OCI-LY7 (cell line): ENCODE measurements around the gene MAP2K5. TPM values are rescaled to one million over a fixed set of nuclear protein-coding genes. Genes with fewer than 3 reads are reported as not detected.

Experiments
- BruUV-seq: library from RNA; stranded (reverse); fragments of 400-500 nt; replicated peaks from 2 replicates; lab custom pipeline; 2021; lab: Mats Ljungman, UMichigan
- CTCF ChIA-PET: fragments of 300-600 bp; sonication (Branson Sonifier 250); formaldehyde crosslinking; loops from one replicate; lab custom pipeline; 2022; ENCODE audit warnings: antibody characterized with exemption; ENCODE audit not compliant: unreplicated experiment; lab: Charles Lee
- POLR2A ChIA-PET: fragments of 300-600 bp; sonication (Branson Sonifier 250); formaldehyde crosslinking; loops from one replicate; lab custom pipeline; 2022; ENCODE audit warnings: antibody characterized with exemption; lab: Charles Lee
- DNase-seq: peaks from one replicate; pipeline ENCODE4 v3.0.0-alpha.2; 2015; ENCODE audit warnings: low spot score
- H2AFZ ChIP-seq: fragments of 200-600 bp; sonication (generic), shearing (Covaris generic); 2 replicates; pipeline ENCODE4 v1.6.1; 2014; ENCODE audit warnings: mild to moderate bottlenecking, antibody characterized with exemption, low read length, moderate library complexity
- H3K27ac ChIP-seq: fragments of 200-600 bp; sonication (generic); 2 replicates; pipeline ENCODE4 v1.5.1; 2014; ENCODE audit warnings: mixed run types, low read depth, mild to moderate bottlenecking, moderate library complexity, low read length, inconsistent platforms; ENCODE audit not compliant: poor library complexity, severe bottlenecking
- H3K36me3 ChIP-seq: fragments of 200-600 bp; sonication (generic); 2 replicates; pipeline ENCODE4 v1.6.1; 2014; ENCODE audit warnings: mild to moderate bottlenecking, antibody characterized with exemption, low read length, moderate library complexity, mixed read lengths; ENCODE audit not compliant: insufficient read depth
- H3K4me1 ChIP-seq: fragments of 200-600 bp; sonication (generic); 2 replicates; pipeline ENCODE4 v1.5.1; 2014; ENCODE audit warnings: mild to moderate bottlenecking, low read length; ENCODE audit not compliant: insufficient read depth, poor library complexity, severe bottlenecking
- H3K4me2 ChIP-seq: fragments of 200-600 bp; sonication (generic); 2 replicates; pipeline ENCODE4 v1.6.1; 2014; ENCODE audit warnings: mild to moderate bottlenecking, low read length
- H3K4me3 ChIP-seq: fragments of 200-600 bp; sonication (generic); 2 replicates; pipeline ENCODE4 v1.5.1; 2014; ENCODE audit warnings: mild to moderate bottlenecking, low read depth, low read length; ENCODE audit not compliant: poor library complexity, severe bottlenecking
- H3K79me2 ChIP-seq: fragments of 200-600 bp; sonication (generic); 2 replicates; pipeline ENCODE4 v1.6.1; 2016; ENCODE audit warnings: low read depth, mild to moderate bottlenecking, low read length, moderate library complexity, mixed read lengths; ENCODE audit not compliant: insufficient read depth
- H3K9me2 ChIP-seq: fragments of 200-600 bp; sonication (generic); 2 replicates; pipeline ENCODE4 v1.6.1; 2016; ENCODE audit warnings: mild to moderate bottlenecking, low read length, mixed read lengths; ENCODE audit not compliant: insufficient read depth
- H3K9me3 ChIP-seq: fragments of 200-600 bp; sonication (generic); 2 replicates; pipeline ENCODE4 v1.6.1; 2014; ENCODE audit warnings: mild to moderate bottlenecking, mixed run types, low read length, mixed read lengths
- H4K20me1 ChIP-seq: fragments of 200-600 bp; sonication (generic); 2 replicates; pipeline ENCODE4 v1.6.1; 2014; ENCODE audit warnings: mild to moderate bottlenecking, antibody characterized with exemption, low read length, moderate library complexity, mixed read lengths; ENCODE audit not compliant: insufficient read depth
- EZH2phosphoT487 ChIP-seq: fragments of 200-600 bp; sonication (generic); IDR thresholded peaks from 2 replicates; pipeline ENCODE4 v1.6.1; 2018; ENCODE audit warnings: low read depth, borderline replicate concordance, mild to moderate bottlenecking, mixed run types, antibody characterized with exemption, low read length, moderate library complexity, mixed read lengths
- intact Hi-C: fragments of 100-400 bp; cut with micrococcal nuclease; formaldehyde crosslinking; loops from one replicate; pipeline ENCODE4 v1.10.0; 2022; ENCODE audit not compliant: unreplicated experiment
- total RNA-seq, 2 experiments: library from RNA; depleted of rRNA in 1 of 2; stranded (reverse); fragments of >200 nt in 1 of 2; shearing (Covaris generic) in 1 of 2; gene quantifications; 2 replicates each; pipeline ENCODE4 v1.2.3, GENCODE V29; 2014 to 2022
- TF ChIP-seq, protein P1 (sequence below): fragments of 200-600 bp; sonication (generic); conservative IDR thresholded peaks from 2 replicates; pipeline ENCODE4 v1.5.1; 2014; ENCODE audit warnings: mild to moderate bottlenecking, antibody characterized with exemption, low read length, moderate library complexity, mixed read lengths

MAP2K5 gene
- total RNA-seq, 2 experiments from 2014 or later, result 10.2 to 35.0 TPM

DNA sequence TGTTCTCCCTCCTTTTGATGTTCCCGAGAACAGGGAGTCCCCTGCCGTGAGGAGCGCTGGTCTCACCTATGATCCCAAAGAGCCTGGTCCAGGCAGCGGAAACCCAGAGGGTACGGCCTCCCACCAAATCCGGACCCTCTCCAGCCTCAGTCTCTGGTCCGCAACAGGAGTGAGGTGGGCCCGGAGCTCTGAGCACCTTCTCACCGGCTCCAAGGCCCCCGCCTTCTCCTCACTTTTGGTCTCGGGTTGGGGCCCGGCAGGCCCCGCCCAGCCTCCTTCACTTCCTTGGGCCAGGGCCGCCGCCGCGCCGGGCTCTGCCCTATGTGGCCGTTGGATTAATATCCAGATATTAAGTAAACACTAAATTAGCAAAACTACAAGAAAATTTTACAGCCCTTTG is 277.1 kb downstream of the MAP2K5 start:
- H3K4me3 ChIP-seq, result no peak overlapping the region
- no peak overlapping the region for H3K4me2 ChIP-seq
- no TSS peak for BruUV-seq
- intact Hi-C loops, result no loop called here
- H3K27ac ChIP-seq, result no peak overlapping the region
- no peak for TF ChIP-seq EZH2phosphoT487
- TF ChIP-seq, protein P1, sequence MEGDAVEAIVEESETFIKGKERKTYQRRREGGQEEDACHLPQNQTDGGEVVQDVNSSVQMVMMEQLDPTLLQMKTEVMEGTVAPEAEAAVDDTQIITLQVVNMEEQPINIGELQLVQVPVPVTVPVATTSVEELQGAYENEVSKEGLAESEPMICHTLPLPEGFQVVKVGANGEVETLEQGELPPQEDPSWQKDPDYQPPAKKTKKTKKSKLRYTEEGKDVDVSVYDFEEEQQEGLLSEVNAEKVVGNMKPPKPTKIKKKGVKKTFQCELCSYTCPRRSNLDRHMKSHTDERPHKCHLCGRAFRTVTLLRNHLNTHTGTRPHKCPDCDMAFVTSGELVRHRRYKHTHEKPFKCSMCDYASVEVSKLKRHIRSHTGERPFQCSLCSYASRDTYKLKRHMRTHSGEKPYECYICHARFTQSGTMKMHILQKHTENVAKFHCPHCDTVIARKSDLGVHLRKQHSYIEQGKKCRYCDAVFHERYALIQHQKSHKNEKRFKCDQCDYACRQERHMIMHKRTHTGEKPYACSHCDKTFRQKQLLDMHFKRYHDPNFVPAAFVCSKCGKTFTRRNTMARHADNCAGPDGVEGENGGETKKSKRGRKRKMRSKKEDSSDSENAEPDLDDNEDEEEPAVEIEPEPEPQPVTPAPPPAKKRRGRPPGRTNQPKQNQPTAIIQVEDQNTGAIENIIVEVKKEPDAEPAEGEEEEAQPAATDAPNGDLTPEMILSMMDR, result no peak
- CTCF ChIA-PET, result no interaction called here
- H3K9me3 ChIP-seq, result no peaks in the 10 kb centered on the region
- POLR2A ChIA-PET, result no interaction called here
- no peaks in the 10 kb centered on the region; the same call in 1 of the 2 replicates for H3K36me3 ChIP-seq
- H3K9me2 ChIP-seq, result no peaks in the 10 kb centered on the region
- H2AFZ ChIP-seq, result no peak overlapping the region
- no peaks in the 10 kb centered on the region for H3K79me2 ChIP-seq
- no peaks in the 10 kb centered on the region for H4K20me1 ChIP-seq
- DNase-seq, result no peak
- peaks cover 10% of the 10 kb centered on the region for H3K4me1 ChIP-seq

DNA sequence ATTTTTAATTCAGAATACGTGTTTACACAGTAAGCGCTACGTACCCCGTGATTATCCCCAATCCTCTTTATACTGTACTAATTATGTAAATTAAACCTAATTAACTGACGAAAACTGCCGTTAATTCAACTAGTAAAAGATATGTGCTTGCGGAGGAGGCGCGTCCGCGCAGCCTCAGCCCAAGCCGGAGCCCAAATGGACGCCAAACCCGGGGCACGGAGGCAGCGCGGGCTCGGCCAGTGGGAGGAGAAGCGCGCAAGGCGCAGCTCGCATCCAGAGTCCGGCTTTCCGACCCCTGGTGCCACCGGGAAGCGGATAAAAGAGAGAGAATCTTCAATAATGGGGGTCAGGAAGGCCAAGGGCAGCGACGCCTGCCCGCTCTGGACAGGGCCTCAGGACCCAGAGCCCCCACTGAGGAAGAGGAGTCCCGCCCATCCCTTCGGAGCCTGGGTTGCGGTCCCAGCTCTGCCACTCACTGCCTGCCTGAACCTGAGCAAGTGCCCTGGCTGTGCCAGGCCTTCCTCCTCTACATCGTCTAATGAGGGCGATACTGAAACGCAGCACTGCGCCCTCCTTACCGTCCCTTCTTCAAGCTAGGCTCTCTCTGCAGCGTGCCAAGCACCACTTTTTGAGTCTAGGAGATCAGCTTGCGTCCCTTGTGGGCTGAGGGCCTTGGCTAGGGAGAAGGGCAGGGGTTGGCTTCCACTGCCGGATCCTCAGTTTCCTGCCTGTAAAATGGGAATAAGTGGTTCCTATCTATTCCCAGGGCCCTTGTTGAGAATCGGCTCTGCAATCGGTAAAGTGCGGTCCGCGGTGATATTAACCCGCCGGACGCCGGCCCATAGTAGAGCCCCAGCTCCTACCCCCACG is 277.9 kb downstream of the MAP2K5 start:
- DNase-seq, result no peak
- Histone ChIP-seq H3K4me1 (peaks cover 10% of the 10 kb centered on the region), H3K79me2 (no peaks in the 10 kb centered on the region), H3K4me3 (no peak overlapping the region), H3K4me2 (no peak overlapping the region), H3K36me3 (no peaks in the 10 kb centered on the region; the same call in 1 of the 2 replicates), H3K27ac (no peak overlapping the region), H3K9me2 (no peaks in the 10 kb centered on the region), H2AFZ (no peak overlapping the region), H3K9me3 (no peaks in the 10 kb centered on the region), H4K20me1 (no peaks in the 10 kb centered on the region)
- CTCF ChIA-PET, result no interaction called here
- no peak for TF ChIP-seq EZH2phosphoT487
- TF ChIP-seq, protein P1, result no peak
- POLR2A ChIA-PET, result no interaction called here
- intact Hi-C loops, result no loop called here
- no TSS peak for BruUV-seq
